NCI-H146 (cell line): ENCODE results near the gene IGSF6.

Experiments
- DNase-seq: peaks from one replicate; lab custom pipeline; 2025; lab: John Stamatoyannopoulos, UW

Gene IGSF6

DNA sequence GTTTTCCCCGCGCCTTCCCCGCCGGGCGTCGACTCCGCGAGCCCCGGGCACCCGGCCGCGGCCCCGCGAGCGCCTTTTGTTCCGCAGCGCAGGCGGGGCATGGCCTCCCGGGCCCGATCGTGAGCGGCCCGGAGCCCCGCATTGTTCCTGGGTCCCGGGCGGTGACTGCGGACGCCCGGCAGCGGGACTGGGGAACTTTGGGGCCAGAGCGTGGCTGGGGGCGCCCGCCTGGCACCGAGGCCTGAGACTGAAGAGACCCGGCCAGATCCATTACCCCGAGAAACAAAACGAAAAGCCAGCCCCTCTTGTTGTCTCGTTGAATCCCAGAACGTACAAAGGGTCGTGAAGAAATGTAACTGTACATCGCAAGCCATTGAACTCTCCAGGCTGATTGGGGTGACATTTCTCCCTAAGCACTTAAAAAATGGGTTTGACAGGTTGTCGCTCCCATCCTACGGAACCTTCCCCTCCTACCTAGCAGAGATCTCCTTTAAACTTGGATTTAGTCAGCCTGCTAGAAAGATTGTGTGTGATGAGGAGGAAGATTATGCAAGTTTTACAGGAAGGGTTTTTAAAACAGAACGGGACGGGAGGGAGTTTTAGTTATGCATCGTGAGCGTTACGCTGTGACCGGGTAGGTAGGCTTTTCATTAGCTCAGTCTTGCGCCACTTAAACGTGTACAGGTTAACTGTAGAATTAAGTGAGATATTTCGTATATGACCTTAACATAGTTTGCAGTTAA lies 52.2 kb downstream of the IGSF6 start:
- DNase-seq, result peak; percentile 58

DNA sequence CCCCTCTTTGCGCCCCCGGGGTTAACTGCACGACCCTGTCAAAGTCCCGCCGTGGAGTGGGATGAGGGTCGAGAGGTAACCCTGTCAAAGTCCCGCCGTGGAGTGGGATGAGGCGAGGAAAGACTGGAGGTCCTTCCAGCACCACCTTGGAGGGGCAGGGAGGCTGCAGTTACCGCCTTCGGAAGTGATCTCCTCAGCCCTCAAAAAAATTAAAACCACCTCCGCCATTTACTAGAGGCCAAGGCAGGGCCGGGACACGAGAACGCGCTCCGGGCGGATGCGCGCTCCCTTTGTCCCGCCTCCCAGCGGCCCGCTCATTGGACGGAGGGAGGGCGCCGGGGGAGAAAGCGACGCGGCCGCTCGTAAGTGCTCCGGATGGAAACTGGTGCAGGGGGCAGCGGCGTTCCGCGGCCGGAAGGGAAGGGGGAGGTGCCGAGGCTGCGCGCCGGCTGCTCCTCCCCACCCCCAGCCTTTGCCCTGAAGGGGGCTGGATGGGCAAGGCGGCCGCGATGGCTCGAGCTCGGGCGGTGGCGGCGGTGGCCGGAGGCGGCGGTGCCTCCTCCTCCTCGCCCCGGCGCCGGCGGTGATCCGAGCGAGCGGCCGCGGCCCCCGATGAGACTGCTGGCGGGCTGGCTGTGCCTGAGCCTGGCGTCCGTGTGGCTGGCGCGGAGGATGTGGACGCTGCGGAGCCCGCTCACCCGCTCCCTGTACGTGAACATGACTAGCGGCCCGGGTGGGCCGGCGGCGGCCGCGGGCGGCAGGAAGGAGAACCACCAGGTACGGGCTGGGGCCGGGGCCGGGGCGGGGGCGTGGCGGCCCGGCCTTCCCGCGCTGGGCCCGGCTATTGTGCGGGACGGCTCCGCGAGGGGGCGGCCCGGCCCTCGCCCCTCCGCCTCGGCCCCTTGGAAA lies 53.0 kb downstream of the IGSF6 start, which contains the start of gene METTL9:
TSS of gene METTL9 (plus strand) at position 456 of the 909 bp plus-strand sequence. CDS start at position 613, 157 bp downstream.
- peak; percentile 97 for DNase-seq

DNA sequence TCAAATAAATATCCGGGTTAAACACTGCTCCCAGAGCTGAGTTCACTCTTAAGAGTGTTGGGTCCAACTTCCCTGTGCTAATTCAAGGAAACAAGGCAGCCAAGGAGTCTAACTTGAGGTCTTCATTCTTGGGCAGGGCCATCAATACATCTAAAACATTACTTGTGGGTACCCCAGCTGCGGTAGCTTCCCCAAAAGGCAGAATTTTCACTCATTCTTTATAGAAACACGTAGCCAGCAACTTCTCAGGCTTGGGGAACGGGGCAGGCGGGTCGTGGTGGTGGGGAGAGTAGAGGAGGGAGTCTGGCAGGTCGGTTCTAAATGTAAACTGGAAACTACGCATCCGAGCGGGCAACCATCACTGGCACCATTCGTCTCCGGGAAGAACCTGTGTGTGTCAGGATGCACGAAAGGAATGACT lies 53.7 kb downstream of the IGSF6 start:
- no peak for DNase-seq

DNA sequence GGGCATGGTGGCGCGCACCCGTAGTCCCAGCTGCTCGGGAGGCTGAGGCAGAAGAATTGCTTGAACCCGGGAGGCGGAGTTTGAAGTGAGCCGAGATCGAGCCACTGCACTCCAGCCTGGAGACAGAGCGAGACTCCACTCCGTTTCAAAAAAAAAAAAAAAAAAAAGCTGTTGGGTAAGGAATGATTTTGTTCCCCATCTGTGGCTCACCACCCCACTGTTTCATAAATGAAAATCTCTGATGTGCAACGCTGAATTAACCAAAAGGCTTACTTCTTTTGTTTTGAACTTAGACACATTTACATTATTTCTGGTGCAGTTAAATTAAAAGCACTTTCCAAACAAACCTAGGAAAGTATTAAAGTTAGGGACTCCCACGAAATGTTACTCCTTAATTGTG lies 54.2 kb downstream of the IGSF6 start:
- no peak for DNase-seq

DNA sequence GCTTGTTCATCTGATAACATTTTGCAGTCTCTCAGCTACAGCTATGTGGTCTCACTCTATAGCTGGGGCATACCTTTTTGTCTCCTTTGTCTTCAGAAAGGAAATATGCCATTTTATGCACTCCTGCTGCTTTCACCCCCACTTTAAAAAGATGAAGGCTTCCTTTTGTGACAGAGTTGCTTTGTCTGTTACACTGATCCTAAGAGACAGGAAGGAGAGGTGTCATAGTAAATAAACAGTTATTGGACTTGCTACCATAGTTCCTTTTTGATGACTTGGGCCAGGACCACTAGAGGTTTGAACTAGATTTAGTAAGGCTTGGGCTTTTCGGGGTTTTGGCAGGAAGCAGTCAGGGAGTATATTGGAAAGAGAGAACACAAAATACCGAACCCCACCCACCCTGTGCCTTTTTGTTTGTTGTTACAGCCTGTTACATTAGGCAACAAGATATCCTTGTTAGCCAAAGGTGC lies 54.8 kb downstream of the IGSF6 start:
- no peak for DNase-seq

DNA sequence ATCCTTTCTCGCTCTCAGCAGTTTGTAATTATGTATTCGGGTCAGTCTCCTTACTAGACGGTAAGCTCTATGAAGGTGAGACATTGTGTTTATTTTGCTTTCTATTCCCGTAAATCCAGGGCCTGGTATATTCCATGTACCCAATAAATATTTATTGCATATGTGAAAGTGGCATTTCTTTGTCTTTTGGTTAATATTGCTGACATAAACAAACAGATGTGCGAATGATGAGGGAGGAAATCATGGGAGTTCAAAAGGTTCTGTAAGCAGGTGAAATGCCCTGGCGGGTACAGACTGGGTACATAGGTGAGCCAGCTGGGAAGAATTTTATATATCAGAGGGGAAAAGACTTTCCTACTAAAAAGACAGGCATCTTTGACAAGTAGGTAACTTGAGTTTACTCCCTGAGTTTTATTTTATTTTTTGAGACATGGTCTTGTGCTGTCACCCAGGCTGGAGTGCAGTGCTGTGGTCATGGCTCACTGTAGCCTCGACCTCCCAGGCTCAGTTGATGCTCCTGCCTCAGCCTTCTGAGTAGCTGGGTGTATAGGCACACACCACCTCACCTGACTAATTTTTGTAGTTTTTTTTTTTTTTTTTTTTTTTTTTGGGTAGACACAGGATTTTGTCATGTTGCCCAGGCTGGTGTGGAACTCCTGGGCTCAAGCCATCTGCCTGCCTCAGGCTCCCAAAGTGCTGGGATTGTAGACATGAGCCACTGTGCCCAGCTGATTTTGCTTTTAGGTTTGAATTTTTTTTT lies 58.7 kb downstream of the IGSF6 start:
- DNase-seq, result no peak

DNA sequence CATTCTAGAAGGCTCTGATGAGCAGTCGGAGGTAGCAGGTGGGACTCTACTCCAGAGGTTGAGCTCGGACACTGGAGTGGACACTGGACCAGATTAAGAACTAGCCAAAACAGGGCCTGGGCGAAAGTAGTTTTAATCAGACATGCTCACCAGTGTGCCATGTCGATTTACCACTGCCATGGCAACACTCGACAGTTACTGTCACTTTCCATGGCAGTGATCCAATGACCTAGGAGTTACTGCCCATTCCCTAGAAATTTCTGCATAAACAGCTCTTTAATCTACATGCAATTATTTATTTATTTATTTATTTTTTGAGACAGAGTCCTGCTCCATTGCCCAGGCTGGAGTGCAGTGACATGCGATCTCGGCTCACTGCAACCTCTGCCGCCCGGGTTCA lies 60.2 kb downstream of the IGSF6 start:
- no peak for DNase-seq

DNA sequence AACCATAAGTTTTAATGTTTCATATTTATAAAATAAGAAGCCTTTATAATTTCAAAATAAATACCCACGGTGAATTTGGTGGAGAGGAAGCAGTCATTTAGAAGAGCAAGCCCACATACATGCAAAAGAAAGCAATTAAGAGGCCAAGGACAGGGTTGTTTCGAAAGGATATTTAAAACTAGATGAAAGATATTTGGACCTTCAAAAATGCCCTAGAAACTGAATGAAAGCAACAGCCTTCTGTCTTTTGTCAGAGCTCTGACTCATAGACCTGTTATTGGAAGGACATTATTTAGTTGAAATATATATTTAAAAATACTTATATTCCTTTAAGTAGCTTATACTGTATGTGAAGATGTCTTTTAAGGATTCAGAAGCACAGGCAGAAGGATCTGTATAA lies 61.6 kb downstream of the IGSF6 start:
- DNase-seq, result no peak

DNA sequence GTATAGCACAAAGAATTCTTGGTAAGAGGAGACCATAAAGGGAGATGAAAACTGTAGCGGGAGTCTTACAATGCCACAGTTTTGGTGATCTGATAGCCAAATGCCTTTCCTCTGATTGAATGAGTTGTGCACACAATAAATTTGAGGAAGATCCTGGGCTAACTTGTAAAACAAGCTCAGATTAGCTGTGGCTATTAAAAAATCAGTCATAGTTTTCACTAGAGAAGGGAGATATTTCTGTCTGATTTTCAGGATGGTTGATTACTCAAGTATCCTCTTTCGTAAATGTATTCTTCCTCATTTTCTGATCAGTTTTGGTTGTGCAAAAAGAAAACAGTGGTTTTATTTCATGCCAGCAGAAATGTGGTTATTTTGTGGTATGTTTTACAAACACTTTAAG lies 62.1 kb downstream of the IGSF6 start:
- DNase-seq, result no peak

DNA sequence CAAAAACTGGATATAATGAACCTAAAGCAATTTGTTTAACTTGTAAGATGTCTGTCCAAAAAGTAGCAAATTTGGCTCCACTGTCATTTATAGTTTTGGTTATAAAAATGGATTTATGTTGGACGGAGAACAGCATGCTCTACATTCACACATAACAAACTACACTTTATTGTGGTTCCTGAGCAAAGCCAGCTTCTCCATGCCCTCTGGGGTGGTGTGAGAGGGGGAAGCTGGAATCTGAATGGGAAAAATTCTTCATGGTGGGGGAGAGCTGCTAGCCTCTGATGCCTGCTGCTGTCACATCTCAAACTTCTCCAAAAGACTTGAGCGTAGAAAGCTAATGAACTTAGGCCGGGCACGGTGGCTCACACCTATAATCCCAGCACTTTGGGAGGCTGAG lies 62.9 kb downstream of the IGSF6 start:
- DNase-seq, result no peak
